ENCODE measurements around the gene STAP2. TPM values are rescaled to one million over a fixed set of nuclear protein-coding genes. Genes with fewer than 3 reads are reported as not detected.

STAP2 gene, protein sequence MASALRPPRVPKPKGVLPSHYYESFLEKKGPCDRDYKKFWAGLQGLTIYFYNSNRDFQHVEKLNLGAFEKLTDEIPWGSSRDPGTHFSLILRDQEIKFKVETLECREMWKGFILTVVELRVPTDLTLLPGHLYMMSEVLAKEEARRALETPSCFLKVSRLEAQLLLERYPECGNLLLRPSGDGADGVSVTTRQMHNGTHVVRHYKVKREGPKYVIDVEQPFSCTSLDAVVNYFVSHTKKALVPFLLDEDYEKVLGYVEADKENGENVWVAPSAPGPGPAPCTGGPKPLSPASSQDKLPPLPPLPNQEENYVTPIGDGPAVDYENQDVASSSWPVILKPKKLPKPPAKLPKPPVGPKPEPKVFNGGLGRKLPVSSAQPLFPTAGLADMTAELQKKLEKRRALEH
- total RNA-seq: 14.7 TPM

GRCh38 chr19:4338441-4339355 lies at the start of gene STAP2:
STAP2 (minus strand) TSS chr19:4338827; CDS start chr19:4338753, 74 bp downstream.
- peak; percentile 58 for DNase-seq

- DNase-seq: peak; percentile 56
Observed at GRCh38 chr19:4386041-4386782, 47.6 kb upstream of the STAP2 start.

DNA sequence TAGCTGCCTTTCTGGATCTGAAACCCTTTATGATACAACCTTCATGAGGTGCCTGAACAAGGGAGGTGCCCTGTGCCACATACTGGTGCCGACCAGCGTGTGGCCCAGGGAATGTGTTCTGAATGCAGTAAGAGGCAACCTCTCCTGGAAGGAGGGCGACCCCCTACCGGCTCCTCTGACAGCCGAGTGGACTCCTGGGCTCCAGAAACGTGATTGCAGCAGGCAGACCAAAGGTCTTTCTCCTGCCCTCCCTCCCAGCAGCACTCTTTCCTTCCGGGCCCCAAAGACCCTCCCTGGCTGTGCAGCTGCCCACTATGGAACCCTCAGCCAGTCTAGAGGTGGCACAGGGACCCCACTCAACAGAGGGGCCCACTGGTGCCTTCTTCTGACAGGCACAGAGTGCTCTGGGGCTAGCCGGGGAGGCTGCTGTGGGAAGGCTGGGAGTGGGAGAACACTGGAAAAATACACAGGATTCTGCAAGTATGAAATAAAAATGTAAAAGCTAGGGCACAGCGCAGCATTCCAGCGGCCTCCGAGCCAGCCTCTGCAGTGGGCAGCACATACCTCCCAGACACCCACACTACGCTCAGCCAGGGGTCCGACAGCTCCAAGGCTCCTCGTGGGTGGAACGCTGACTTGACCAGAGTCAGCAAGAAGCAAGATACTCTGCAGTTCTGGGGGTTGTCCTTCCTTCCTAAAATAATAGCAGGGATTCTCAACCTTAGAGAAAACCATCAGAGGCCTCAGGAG lies 46.8 kb upstream of the STAP2 start:
- DNase-seq: no peak

DNA sequence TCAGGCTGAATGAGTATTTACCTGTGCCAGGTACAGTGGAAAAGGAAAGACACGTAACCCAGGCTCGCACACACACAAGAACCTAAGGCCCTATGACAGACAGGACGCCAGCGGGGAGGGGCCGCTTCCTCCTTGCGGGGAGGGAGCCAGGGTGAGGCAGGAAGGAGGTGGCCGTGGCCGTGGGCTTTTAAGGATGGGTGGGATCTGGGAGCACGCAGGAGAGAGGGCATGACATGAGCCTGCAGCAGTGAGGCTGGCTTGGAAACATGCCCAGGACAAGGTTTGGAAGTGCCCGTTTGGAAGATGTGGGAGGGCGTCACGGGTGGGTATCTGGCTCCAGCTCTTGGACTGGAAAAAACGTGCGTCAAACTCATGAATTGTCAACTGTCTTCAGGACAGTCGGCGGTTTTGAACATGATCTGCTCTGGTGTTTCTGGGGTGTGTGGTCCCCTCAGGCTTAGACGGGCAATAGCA lies 41.7 kb upstream of the STAP2 start:
- peak; percentile 43 for DNase-seq

- DNase-seq: peak; percentile 84
Observed at GRCh38 chr19:4379383-4380253, 41.0 kb upstream of the STAP2 start.

DNA sequence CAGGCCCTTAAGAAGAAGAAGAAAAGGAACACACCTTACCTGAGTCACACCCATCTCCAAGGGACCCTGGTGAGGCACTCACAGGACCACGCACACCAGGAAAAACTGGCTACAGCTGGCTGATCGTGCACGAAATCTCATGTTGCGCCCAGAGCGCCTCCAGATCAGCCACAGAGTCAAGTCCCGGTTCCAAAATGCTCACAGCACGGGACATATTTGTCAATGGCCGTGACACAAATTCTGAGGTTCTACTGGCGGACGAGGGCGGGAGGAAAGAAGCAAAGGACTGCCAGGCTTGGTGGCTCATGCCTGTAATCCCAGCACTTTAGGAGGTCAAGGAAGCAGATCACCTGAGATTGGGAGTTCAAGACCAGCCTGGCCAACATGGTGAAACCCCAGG lies 40.3 kb upstream of the STAP2 start:
- DNase-seq: no peak

DNA sequence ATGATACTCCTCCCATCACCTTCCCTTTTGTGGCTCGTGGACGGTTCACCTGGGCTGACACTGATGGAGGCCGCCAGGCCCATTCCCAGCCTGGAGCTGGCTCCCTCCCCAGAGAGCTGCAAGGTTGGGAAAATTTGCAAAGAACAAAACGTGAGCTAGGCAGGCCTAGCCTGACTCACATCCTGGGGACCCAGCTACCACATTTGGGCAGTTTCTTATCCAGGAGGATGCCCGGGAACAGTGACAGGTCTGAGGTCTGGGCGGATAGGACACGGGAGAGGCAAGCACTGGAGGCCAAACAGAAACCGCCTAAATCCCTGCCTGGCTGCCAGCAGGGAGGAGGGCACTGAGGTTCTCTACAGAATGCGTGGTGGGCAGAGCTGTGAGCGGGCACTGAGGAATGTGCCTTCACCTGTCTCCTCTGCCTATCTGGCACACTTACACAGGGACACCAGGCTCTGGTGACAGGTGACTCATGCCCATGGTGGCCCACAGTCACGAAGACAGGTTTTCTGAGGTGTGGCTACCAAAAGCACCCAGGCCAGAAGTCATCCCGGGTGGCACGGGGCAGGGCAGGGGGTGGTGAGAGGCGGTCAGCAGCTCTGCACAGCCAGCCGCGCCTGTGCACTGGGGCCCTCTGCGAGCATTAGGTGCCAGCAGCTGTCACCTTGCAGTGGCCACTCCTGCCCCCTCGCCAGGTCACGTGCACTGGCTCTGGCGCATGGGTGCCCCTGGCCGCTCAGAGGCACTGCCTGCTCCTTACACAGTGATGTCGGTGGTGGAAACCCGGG lies 38.6 kb upstream of the STAP2 start:
- no peak for DNase-seq

DNA sequence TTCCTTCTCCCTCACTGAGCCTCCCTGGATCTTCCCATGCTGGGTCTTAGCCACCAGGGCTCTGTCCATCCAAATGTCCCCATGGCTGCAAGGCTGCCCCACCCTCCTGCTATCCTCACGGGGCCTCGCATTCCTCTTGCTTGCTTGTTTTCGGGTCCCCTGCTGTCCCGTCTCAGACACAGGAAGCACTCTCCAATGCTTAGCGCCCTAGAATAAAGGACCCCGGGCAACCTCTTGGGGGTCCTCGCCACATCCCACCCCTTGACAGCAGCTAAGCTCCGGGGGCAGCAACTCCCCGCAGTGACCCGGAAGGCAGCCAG lies 38.0 kb upstream of the STAP2 start:
- no peak for DNase-seq

DNA sequence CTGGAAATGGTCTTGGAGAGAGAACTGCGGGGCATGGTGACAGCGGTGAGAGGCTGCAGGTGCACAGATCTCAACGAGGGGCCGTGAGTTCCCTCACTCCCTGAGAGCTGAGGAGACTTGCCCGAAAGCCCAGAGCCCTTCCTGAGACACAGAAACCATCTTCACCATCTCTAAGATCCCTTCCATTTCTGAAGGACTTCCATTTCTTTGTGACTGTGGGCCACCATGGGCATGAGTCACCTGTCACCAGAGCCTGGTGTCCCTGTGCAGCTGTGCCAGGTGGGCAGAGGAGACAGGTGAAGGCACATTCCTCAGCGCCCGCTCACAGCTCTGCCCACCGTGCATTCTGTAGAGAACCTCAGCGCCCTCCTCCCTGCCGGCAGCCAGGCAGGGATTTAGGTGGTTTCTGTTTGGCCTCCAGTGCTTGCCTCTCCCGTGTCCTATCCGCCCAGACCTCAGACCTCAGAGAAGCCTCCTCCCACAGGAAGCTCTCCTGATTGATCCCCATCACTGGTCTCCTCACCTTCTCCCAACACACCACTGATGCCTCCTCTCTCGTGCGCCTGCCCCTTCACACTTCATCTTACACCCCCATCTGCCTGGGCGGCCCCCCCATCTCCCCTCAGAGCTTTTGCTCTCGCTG lies 37.5 kb upstream of the STAP2 start:
- DNase-seq: no peak

- DNase-seq: peak; percentile 81
Observed at GRCh38 chr19:4375164-4376027, 36.8 kb upstream of the STAP2 start.

DNA sequence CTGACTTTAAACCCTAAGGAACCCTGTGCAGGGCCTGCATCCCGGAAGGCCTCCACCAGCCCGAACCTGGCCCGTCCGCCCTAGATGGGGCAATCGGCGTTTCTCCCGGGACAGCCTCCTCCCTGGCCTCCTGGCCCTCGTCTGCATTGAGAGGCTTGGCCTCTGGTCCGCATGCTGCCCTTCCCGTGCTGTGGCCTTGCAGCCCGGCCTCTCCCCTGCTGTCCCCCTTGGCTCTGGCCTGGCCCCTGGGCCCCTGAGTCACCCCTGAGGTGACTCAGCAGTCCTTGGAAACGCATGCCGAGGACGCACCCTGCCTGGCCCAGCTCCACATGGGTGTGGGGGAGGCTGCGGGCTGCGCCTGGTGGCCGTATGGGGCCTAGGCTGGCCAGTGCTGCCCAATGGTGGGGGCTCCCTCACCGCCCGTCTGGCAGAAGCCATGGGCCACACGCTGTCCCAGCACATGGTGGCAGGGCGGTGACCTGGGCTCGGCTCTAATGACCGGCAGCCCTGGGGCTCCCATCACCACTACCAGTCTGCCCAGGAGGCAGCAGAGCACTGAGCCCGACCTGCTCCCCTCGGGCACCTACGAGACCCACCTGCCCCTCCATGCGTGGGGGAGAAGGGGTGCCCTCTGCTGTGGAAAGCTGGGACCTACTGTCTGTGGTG lies 36.0 kb upstream of the STAP2 start:
- DNase-seq: no peak

- DNase-seq: peak; percentile 70
Observed at GRCh38 chr19:4373601-4374497, 35.2 kb upstream of the STAP2 start.

- no peak for DNase-seq
Observed at GRCh38 chr19:4373013-4373367, 34.4 kb upstream of the STAP2 start.

DNA sequence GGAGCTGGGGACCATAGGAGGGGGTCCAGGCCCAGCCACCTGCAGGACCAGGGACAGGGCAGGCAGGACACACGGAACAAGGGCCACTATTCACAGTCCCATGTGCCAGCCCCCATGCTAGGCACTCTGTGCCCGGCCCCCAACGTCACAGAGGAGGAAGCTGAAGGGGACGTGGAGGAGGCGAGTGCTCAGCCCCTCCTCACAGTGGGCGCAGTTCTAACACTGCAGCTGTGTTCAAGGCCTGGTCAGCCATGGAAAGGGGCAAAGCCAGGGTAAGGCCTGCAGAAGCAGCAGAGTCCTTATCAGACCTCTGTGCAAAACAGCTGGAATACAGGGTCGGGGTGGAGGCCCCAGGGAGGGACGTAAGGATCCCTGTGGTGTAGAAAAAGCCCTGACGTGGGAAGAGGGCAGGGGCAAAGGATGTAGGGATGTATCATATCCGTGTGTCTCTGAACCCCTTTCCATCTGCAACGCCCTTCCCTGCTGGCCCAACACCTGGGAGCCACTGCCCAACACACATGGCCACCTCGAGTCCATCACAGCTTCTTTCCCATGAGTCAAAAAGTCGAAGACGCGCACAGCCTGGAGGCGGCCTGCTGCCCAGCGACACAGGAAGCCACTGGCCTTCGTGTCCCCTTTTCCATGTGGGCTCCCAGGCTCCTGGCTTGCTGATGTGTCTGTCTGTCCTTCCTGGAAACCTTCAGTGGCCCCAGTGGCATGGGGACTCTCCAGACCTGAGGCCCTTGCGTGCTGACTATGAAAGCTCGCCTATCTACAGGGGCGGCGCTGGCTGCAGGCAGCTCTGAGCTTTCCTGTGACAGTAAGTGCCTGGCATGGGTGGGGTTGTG lies 33.8 kb upstream of the STAP2 start:
- no peak for DNase-seq

- DNase-seq: peak; percentile 94
Observed at GRCh38 chr19:4371247-4372164, 32.9 kb upstream of the STAP2 start.

All from tongue (tissue), 2 donors.